Measurements from ENCODE around the gene SPG11.

The SPG11 gene

GRCh38 chr15:44541282-44541958, 122.0 kb downstream of the SPG11 start:
- DNase-seq: no peak
- H3K27ac ChIP-seq (ENCODE audit: insufficient read depth in 1 of 2, low read depth in 1 of 2, low read length in 2 of 2, poor library complexity in 1 of 2, severe bottlenecking in 2 of 2): peak overlapping the region in 1 of 2 experiments; percentile 2
- peaks cover 7 to 27% (median 19%) of the 10 kb centered on the region in 4 experiments for H3K4me1 ChIP-seq (ENCODE audit: control extremely low read depth in 1 of 4, control insufficient read depth in 4 of 4, insufficient read depth in 4 of 4, low read length in 3 of 4)
- POLR2A ChIA-PET: no interaction called here
- 94% methylated on average over 3 of the region's 4 CpGs for WGBS (ENCODE audit: insufficient coverage)
- H3K36me3 ChIP-seq (ENCODE audit: control insufficient read depth in 4 of 4, insufficient read depth in 4 of 4, low read length in 3 of 4): peaks cover 5 to 22% (median 11%) of the 10 kb centered on the region in 4 experiments
- H3K27me3 ChIP-seq (replicated peaks in 2 of 5; ENCODE audit: control insufficient read depth in 4 of 5, insufficient read depth in 5 of 5, low read length in 4 of 5): no peaks in the 10 kb centered on the region
- H3K4me3 ChIP-seq (ENCODE audit: control insufficient read depth in 1 of 7, extremely low read depth in 1 of 7, insufficient read depth in 4 of 7, low read depth in 2 of 7, low read length in 6 of 7): no peak overlapping the region
- CTCF ChIA-PET: interaction anchor here (1.0 kb wide), 2 partner anchors 8 to 10 kb away, joined by 3 to 5 read pairs; no protein-coding TSS in a partner anchor
- H3K9me3 ChIP-seq (ENCODE audit: control extremely low read depth in 1 of 5, control insufficient read depth in 4 of 5, insufficient read depth in 2 of 5, low read depth in 1 of 5, low read length in 4 of 5): no peaks in the 10 kb centered on the region

GRCh38 chr15:44537735-44538240, 125.7 kb downstream of the SPG11 start:
- ChIA-PET CTCF (interaction anchor here (1.0 to 2.3 kb wide), 7 partner anchors 8 to 176 kb away, joined by 3 to 10 read pairs (median 5); no protein-coding TSS in a partner anchor), POLR2A (interaction anchor here (0.7 kb wide), 1 partner anchor 9 kb away, joined by 4 read pairs; no protein-coding TSS in a partner anchor)
- peak overlapping the region; percentile 60 to 93 (median 91) for H3K4me3 ChIP-seq (ENCODE audit: control insufficient read depth in 1 of 7, extremely low read depth in 1 of 7, insufficient read depth in 4 of 7, low read depth in 2 of 7, low read length in 6 of 7)

GRCh38 chr15:44536962-44537734, 126.3 kb downstream of the SPG11 start, which contains the start of gene EIF3J:
EIF3J (plus strand) TSS chr15:44537147; CDS start chr15:44537195, 48 bp downstream.
- DNase-seq: peak; percentile 96 to 98 (median 98)
- ChIA-PET CTCF (interaction anchor here (1.0 to 2.3 kb wide), 7 partner anchors 9 to 177 kb away, joined by 3 to 10 read pairs (median 5); no protein-coding TSS in a partner anchor), POLR2A (interaction anchor here (0.7 to 1.4 kb wide), 4 partner anchors 8 to 490 kb away, joined by 3 to 4 read pairs (median 4); no protein-coding TSS in a partner anchor)
- Histone ChIP-seq H3K27ac (ENCODE audit: insufficient read depth in 1 of 2, low read depth in 1 of 2, low read length in 2 of 2, poor library complexity in 1 of 2, severe bottlenecking in 2 of 2) (peak within 1 kb of the TSS; percentile 91 to 96), H3K27me3 (replicated peaks in 2 of 5; ENCODE audit: control insufficient read depth in 4 of 5, insufficient read depth in 5 of 5, low read length in 4 of 5) (no peaks in the 10 kb centered on the region), H3K36me3 (ENCODE audit: control insufficient read depth in 4 of 4, insufficient read depth in 4 of 4, low read length in 3 of 4) (peaks cover 3 to 21% (median 10%) of the 10 kb centered on the region in 4 experiments), H3K4me3 (ENCODE audit: control insufficient read depth in 1 of 7, extremely low read depth in 1 of 7, insufficient read depth in 4 of 7, low read depth in 2 of 7, low read length in 6 of 7) (peak within 1 kb of the TSS; percentile 81 to 93 (median 93)), H3K9me3 (ENCODE audit: control extremely low read depth in 1 of 5, control insufficient read depth in 4 of 5, insufficient read depth in 2 of 5, low read depth in 1 of 5, low read length in 4 of 5) (no peaks in the 10 kb centered on the region), H3K4me1 (ENCODE audit: control extremely low read depth in 1 of 4, control insufficient read depth in 4 of 4, insufficient read depth in 4 of 4, low read length in 3 of 4) (peaks cover 11 to 29% (median 25%) of the 10 kb centered on the region in 4 experiments)
- 0% methylated on average over 87 of the region's 97 CpGs for WGBS (ENCODE audit: insufficient coverage)

More at GRCh38 chr15:44537735-44538240, 125.7 kb downstream of the SPG11 start:
- Histone ChIP-seq H3K36me3 (ENCODE audit: control insufficient read depth in 4 of 4, insufficient read depth in 4 of 4, low read length in 3 of 4) (peaks cover 3 to 21% (median 11%) of the 10 kb centered on the region in 4 experiments), H3K9me3 (ENCODE audit: control extremely low read depth in 1 of 5, control insufficient read depth in 4 of 5, insufficient read depth in 2 of 5, low read depth in 1 of 5, low read length in 4 of 5) (no peaks in the 10 kb centered on the region), H3K27ac (ENCODE audit: insufficient read depth in 1 of 2, low read depth in 1 of 2, low read length in 2 of 2, poor library complexity in 1 of 2, severe bottlenecking in 2 of 2) (peak overlapping the region; percentile 91 to 96), H3K4me1 (ENCODE audit: control extremely low read depth in 1 of 4, control insufficient read depth in 4 of 4, insufficient read depth in 4 of 4, low read length in 3 of 4) (peaks cover 11 to 30% (median 25%) of the 10 kb centered on the region in 4 experiments), H3K27me3 (replicated peaks in 2 of 5; ENCODE audit: control insufficient read depth in 4 of 5, insufficient read depth in 5 of 5, low read length in 4 of 5) (no peaks in the 10 kb centered on the region)
- peak in 2 of 3 donors; percentile 26 to 32 for DNase-seq
- 0% methylated on average over 5 of the region's 13 CpGs for WGBS (ENCODE audit: insufficient coverage)

DNA sequence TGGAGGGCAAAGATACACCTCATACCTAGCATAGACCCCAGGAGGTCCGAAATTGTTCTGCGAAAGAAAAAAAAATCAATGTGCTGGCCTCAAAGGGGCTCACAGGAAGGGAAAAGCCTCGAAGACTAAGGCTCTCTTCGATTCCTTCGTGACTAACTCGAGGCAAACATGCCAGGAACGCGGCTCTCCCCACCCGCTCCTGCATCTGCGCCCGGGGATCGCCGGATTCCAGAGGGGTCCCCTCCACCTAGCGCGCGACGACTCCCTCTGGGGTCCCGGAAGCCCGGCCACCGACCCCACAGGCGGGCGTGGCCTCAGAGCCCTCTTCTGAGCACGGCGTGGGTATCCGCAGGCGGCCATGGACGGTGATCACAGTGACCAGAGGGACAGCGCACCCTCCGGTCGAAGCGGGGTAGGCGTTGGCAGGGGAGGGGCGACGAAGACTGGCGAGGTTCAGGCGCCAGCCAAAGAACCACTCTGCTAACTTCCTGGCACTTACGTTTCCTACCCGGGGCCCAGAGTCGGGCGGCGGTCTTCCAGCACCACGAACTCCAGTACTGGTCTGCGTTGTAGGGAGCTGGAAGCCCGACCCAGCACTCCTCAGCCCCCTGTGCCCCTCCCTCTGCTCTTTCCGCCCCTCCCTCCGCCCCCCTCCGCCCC, 127.0 kb downstream of the SPG11 start:
- DNase-seq: no peak
- Histone ChIP-seq H3K36me3 (ENCODE audit: control insufficient read depth in 4 of 4, insufficient read depth in 4 of 4, low read length in 3 of 4) (peaks cover 3 to 21% (median 8%) of the 10 kb centered on the region in 4 experiments), H3K27ac (ENCODE audit: insufficient read depth in 1 of 2, low read depth in 1 of 2, low read length in 2 of 2, poor library complexity in 1 of 2, severe bottlenecking in 2 of 2) (peak overlapping the region; percentile 74 to 91), H3K4me1 (ENCODE audit: control extremely low read depth in 1 of 4, control insufficient read depth in 4 of 4, insufficient read depth in 4 of 4, low read length in 3 of 4) (peaks cover 11 to 28% (median 24%) of the 10 kb centered on the region in 4 experiments), H3K4me3 (ENCODE audit: control insufficient read depth in 1 of 7, extremely low read depth in 1 of 7, insufficient read depth in 4 of 7, low read depth in 2 of 7, low read length in 6 of 7) (peak overlapping the region; percentile 78 to 93 (median 88)), H3K27me3 (replicated peaks in 2 of 5; ENCODE audit: control insufficient read depth in 4 of 5, insufficient read depth in 5 of 5, low read length in 4 of 5) (no peaks in the 10 kb centered on the region), H3K9me3 (ENCODE audit: control extremely low read depth in 1 of 5, control insufficient read depth in 4 of 5, insufficient read depth in 2 of 5, low read depth in 1 of 5, low read length in 4 of 5) (no peaks in the 10 kb centered on the region)
- CTCF ChIA-PET: interaction anchor here (1.0 to 2.1 kb wide), 3 partner anchors 9 to 36 kb away, joined by 3 to 10 read pairs (median 6); no protein-coding TSS in a partner anchor
- POLR2A ChIA-PET: interaction anchor here (0.7 to 1.4 kb wide), 3 partner anchors 9 to 489 kb away, joined by 3 to 4 read pairs (median 4); no protein-coding TSS in a partner anchor
- 0% methylated on average over 41 of the region's 47 CpGs for WGBS (ENCODE audit: insufficient coverage)

DNA sequence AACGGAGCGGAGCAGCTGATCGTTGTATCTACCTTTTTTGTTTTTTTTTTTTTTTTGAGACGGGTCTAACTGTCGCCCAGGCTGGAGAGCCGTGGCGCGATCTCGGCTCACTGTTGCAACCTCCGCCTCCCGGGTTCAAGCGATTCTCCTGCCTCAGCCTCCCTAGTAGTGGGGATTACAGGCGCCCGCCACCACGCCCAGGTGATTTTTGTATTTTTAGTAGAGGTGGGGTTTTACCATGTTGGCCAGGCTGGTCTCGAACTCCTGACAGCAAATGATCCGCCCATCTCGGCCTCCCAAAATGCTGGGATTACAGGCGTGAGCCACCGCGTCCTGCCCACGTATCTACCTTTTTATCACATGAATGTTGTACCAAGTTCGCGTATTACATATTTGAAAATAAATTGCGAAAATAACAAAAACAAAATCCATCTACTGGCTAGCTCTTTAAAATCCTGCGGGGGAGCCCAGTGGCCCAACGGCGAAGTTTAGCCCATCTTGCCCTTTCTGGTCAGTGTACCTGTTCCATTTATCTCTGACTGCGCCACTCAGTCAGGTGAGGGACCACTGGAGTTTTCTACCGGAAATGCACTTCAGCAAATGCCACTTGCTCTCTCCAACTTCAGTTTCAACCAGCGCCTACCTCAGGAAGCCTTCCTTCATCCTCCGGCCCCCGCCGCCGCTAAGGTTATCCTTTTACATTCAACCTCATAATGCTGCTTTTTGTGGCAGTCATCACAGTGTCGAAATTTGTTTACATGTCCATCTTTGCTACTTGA, 127.8 kb downstream of the SPG11 start:
- ChIA-PET POLR2A (interaction anchor here (0.6 to 1.4 kb wide), 2 partner anchors 9 to 34 kb away, joined by 3 read pairs; no protein-coding TSS in a partner anchor), CTCF (no interaction called here)
- Histone ChIP-seq H3K36me3 (ENCODE audit: control insufficient read depth in 4 of 4, insufficient read depth in 4 of 4, low read length in 3 of 4) (peaks cover under 1 to 13% (median 4%) of the 10 kb centered on the region in 4 experiments), H3K9me3 (ENCODE audit: control extremely low read depth in 1 of 5, control insufficient read depth in 4 of 5, insufficient read depth in 2 of 5, low read depth in 1 of 5, low read length in 4 of 5) (no peaks in the 10 kb centered on the region), H3K27ac (ENCODE audit: insufficient read depth in 1 of 2, low read depth in 1 of 2, low read length in 2 of 2, poor library complexity in 1 of 2, severe bottlenecking in 2 of 2) (peak overlapping the region; percentile 74 to 91), H3K27me3 (replicated peaks in 2 of 5; ENCODE audit: control insufficient read depth in 4 of 5, insufficient read depth in 5 of 5, low read length in 4 of 5) (no peaks in the 10 kb centered on the region), H3K4me3 (ENCODE audit: control insufficient read depth in 1 of 7, extremely low read depth in 1 of 7, insufficient read depth in 4 of 7, low read depth in 2 of 7, low read length in 6 of 7) (peak overlapping the region; percentile 78 to 93 (median 88)), H3K4me1 (ENCODE audit: control extremely low read depth in 1 of 4, control insufficient read depth in 4 of 4, insufficient read depth in 4 of 4, low read length in 3 of 4) (peaks cover 11 to 28% (median 24%) of the 10 kb centered on the region in 4 experiments)
- DNase-seq: peak in 1 of 3 donors; percentile 44
- WGBS (ENCODE audit: insufficient coverage): 57% methylated on average over 25 of the region's 36 CpGs

GRCh38 chr15:44535092-44535491, 128.4 kb downstream of the SPG11 start:
- DNase-seq: no peak
- Histone ChIP-seq H3K27me3 (replicated peaks in 2 of 5; ENCODE audit: control insufficient read depth in 4 of 5, insufficient read depth in 5 of 5, low read length in 4 of 5) (no peaks in the 10 kb centered on the region), H3K4me3 (ENCODE audit: control insufficient read depth in 1 of 7, extremely low read depth in 1 of 7, insufficient read depth in 4 of 7, low read depth in 2 of 7, low read length in 6 of 7) (peak overlapping the region in 2 of 7 experiments; percentile 79 to 93), H3K27ac (ENCODE audit: insufficient read depth in 1 of 2, low read depth in 1 of 2, low read length in 2 of 2, poor library complexity in 1 of 2, severe bottlenecking in 2 of 2) (no peak overlapping the region), H3K36me3 (ENCODE audit: control insufficient read depth in 4 of 4, insufficient read depth in 4 of 4, low read length in 3 of 4) (peaks cover 0 to 8% (median 3%) of the 10 kb centered on the region in 4 experiments), H3K9me3 (ENCODE audit: control extremely low read depth in 1 of 5, control insufficient read depth in 4 of 5, insufficient read depth in 2 of 5, low read depth in 1 of 5, low read length in 4 of 5) (no peaks in the 10 kb centered on the region), H3K4me1 (ENCODE audit: control extremely low read depth in 1 of 4, control insufficient read depth in 4 of 4, insufficient read depth in 4 of 4, low read length in 3 of 4) (peaks cover 11 to 28% (median 24%) of the 10 kb centered on the region in 4 experiments)
- WGBS (ENCODE audit: insufficient coverage): 96% methylated on average over 5 of the region's 8 CpGs
- ChIA-PET POLR2A (interaction anchor here (0.6 kb wide), 1 partner anchor 34 kb away, joined by 3 read pairs; no protein-coding TSS in a partner anchor), CTCF (no interaction called here)

All from common myeloid progenitor, CD34-positive (primary cell).